COR-L47 (cell line): ENCODE results near the gene RAB8B.

Experiments used
- DNase-seq: peaks from one replicate; lab custom pipeline; 2025; lab: John Stamatoyannopoulos, UW

Gene RAB8B

GRCh38 chr15:63313825-63314224, 124.4 kb downstream of the RAB8B start:
- no peak for DNase-seq

- DNase-seq = no peak
Measured at GRCh38 chr15:63314409-63314808, 125.0 kb downstream of the RAB8B start.
